ENCODE measurements around the gene NUP35. TPM values are rescaled to one million over a fixed set of nuclear protein-coding genes. Genes with fewer than 3 reads are reported as not detected.

Gene NUP35
- total RNA-seq, 1 experiment from 2014 or later, result 28.9 TPM

GRCh38 chr2:183162362-183162761 is 38.1 kb downstream of the NUP35 start:
- DNase-seq (ENCODE audit: low read depth, low spot score) (no peak), ATAC-seq (no peak)
- ChIA-PET CTCF (no interaction called here), POLR2A (no interaction called here)
- Histone ChIP-seq H3K9me3 (ENCODE audit: control insufficient read depth, insufficient read depth, low read depth, low read length) (no peaks in the 10 kb centered on the region), H3K4me3 (ENCODE audit: low read depth in 2 of 2, low read length in 2 of 2) (no peak overlapping the region), H3K27me3 (ENCODE audit: control insufficient read depth, insufficient read depth, low read length) (no peaks in the 10 kb centered on the region), H3K36me3 (ENCODE audit: control insufficient read depth, insufficient read depth, low read length) (peaks cover 17% of the 10 kb centered on the region; the same call in 1 of the 2 replicates), H3K27ac (ENCODE audit: low read length) (no peak overlapping the region), H3K4me1 (ENCODE audit: control insufficient read depth, insufficient read depth, low read length) (no peaks in the 10 kb centered on the region)
- in situ Hi-C loops (cut with HindIII; ENCODE audit: low pct_unique_long_range_greater_than_20kb, low sequenced_read_pairs), result no loop called here
- intact Hi-C loops (cut with micrococcal nuclease; ENCODE audit: unreplicated experiment), result no loop called here
- TF ChIP-seq SIN3A (IDR thresholded peaks at IDR 0.05; ENCODE audit: borderline replicate concordance, insufficient read depth, low read depth, low read length) (no peak), REST (IDR thresholded peaks at IDR 0.05; ENCODE audit: insufficient read depth in 1 of 2, low read depth in 2 of 2, low read length in 1 of 2) (no peak), POLR2AphosphoS5 (IDR thresholded peaks at IDR 0.05; ENCODE audit: low read depth, low read length) (no peak), TCF7L2 (IDR thresholded peaks at IDR 0.05; ENCODE audit: low read depth, low read length) (no peak), CTCF (IDR thresholded peaks at IDR 0.05) (no peak)
- BruUV-seq (replicated peaks), result no TSS peak

GRCh38 chr2:183163821-183164649 is 39.8 kb downstream of the NUP35 start:
- BruUV-seq (replicated peaks), result no TSS peak

GRCh38 chr2:183164650-183165015 is 40.4 kb downstream of the NUP35 start:
- intact Hi-C loops (cut with micrococcal nuclease; ENCODE audit: unreplicated experiment) (no loop called here), in situ Hi-C loops (cut with HindIII; ENCODE audit: low pct_unique_long_range_greater_than_20kb, low sequenced_read_pairs) (no loop called here)
- H3K4me3 ChIP-seq (ENCODE audit: low read depth in 2 of 2, low read length in 2 of 2), result no peak overlapping the region
- POLR2A ChIA-PET, result no interaction called here
- ATAC-seq (no peak), DNase-seq (ENCODE audit: low read depth, low spot score) (no peak)
- no TSS peak for BruUV-seq (replicated peaks)
- TF ChIP-seq REST (IDR thresholded peaks at IDR 0.05; ENCODE audit: insufficient read depth in 1 of 2, low read depth in 2 of 2, low read length in 1 of 2) (no peak), SIN3A (IDR thresholded peaks at IDR 0.05; ENCODE audit: borderline replicate concordance, insufficient read depth, low read depth, low read length) (no peak), POLR2AphosphoS5 (IDR thresholded peaks at IDR 0.05; ENCODE audit: low read depth, low read length) (no peak), CTCF (IDR thresholded peaks at IDR 0.05) (no peak), TCF7L2 (IDR thresholded peaks at IDR 0.05; ENCODE audit: low read depth, low read length) (no peak)
- H3K36me3 ChIP-seq (ENCODE audit: control insufficient read depth, insufficient read depth, low read length), result peaks cover 5% of the 10 kb centered on the region; the same call in 1 of the 2 replicates
- H3K27ac ChIP-seq (ENCODE audit: low read length), result no peak overlapping the region
- H3K27me3 ChIP-seq (ENCODE audit: control insufficient read depth, insufficient read depth, low read length), result no peaks in the 10 kb centered on the region
- CTCF ChIA-PET, result no interaction called here
- no peaks in the 10 kb centered on the region for H3K9me3 ChIP-seq (ENCODE audit: control insufficient read depth, insufficient read depth, low read depth, low read length)
- no peaks in the 10 kb centered on the region for H3K4me1 ChIP-seq (ENCODE audit: control insufficient read depth, insufficient read depth, low read length)

More at GRCh38 chr2:183163821-183164649, 39.8 kb downstream of the NUP35 start:
- ChIA-PET POLR2A (no interaction called here), CTCF (interaction anchor here (0.6 kb wide), 1 partner anchor 262 kb away, joined by 4 read pairs; no protein-coding TSS in a partner anchor)
- ATAC-seq (peak; percentile 53; the same call in 1 of the 2 replicates), DNase-seq (ENCODE audit: low read depth, low spot score) (no peak)
- Histone ChIP-seq H3K27ac (ENCODE audit: low read length) (no peak overlapping the region), H3K9me3 (ENCODE audit: control insufficient read depth, insufficient read depth, low read depth, low read length) (no peaks in the 10 kb centered on the region), H3K27me3 (ENCODE audit: control insufficient read depth, insufficient read depth, low read length) (no peaks in the 10 kb centered on the region), H3K4me1 (ENCODE audit: control insufficient read depth, insufficient read depth, low read length) (no peaks in the 10 kb centered on the region), H3K36me3 (ENCODE audit: control insufficient read depth, insufficient read depth, low read length) (peaks cover 11% of the 10 kb centered on the region; the same call in 1 of the 2 replicates), H3K4me3 (ENCODE audit: low read depth in 2 of 2, low read length in 2 of 2) (no peak overlapping the region)
- intact Hi-C loops (cut with micrococcal nuclease; ENCODE audit: unreplicated experiment) (no loop called here), in situ Hi-C loops (cut with HindIII; ENCODE audit: low pct_unique_long_range_greater_than_20kb, low sequenced_read_pairs) (no loop called here)
- no peak for TF ChIP-seq SIN3A (IDR thresholded peaks at IDR 0.05; ENCODE audit: borderline replicate concordance, insufficient read depth, low read depth, low read length)

All from Panc1 (cell line).